Epithelial cell of proximal tubule (primary cell): ENCODE results near the gene PTPRN2. TPM values are rescaled to one million over a fixed set of nuclear protein-coding genes. Genes with fewer than 3 reads are reported as not detected.

Experiments
- DNase-seq: peaks from one replicate; pipeline ENCODE4 v3.0.0-alpha.2; 2011; ENCODE audit warnings: low read depth
- H3K4me3 ChIP-seq: 2 replicates; pipeline ENCODE4 v1.5.1; 2011; ENCODE audit warnings: low read depth, mild to moderate bottlenecking, low read length
- CTCF ChIP-seq: conservative IDR thresholded peaks from 2 replicates; pipeline ENCODE4 v1.5.1; 2012; ENCODE audit warnings: low read depth, mild to moderate bottlenecking, low read length
- total RNA-seq: library from RNA; depleted of rRNA; stranded (reverse); fragments of >200 nt; gene quantifications from 2 replicates; pipeline ENCODE4 v1.2.3, GENCODE V29; 2015

The PTPRN2 gene
- total RNA-seq, 1 donor from 2014 or later: 2.8 TPM

- DNase-seq: no peak
Observed at GRCh38 chr7:157754416-157754790, 833.2 kb downstream of the PTPRN2 start.

GRCh38 chr7:157753713-157754415, 833.8 kb downstream of the PTPRN2 start:
- no peak for DNase-seq
- no peak overlapping the region for H3K4me3 ChIP-seq
- TF ChIP-seq CTCF: no peak

More at GRCh38 chr7:157754416-157754790, 833.2 kb downstream of the PTPRN2 start:
- no peak for TF ChIP-seq CTCF
- no peak overlapping the region for H3K4me3 ChIP-seq

- no peak overlapping the region for H3K4me3 ChIP-seq
- no peak for TF ChIP-seq CTCF
- no peak for DNase-seq
Observed at GRCh38 chr7:157752832-157753291, 834.8 kb downstream of the PTPRN2 start.

- H3K4me3 ChIP-seq: no peak overlapping the region
- no peak for TF ChIP-seq CTCF
- DNase-seq: no peak
Observed at GRCh38 chr7:157751951-157752673, 835.5 kb downstream of the PTPRN2 start.

- DNase-seq: no peak
- TF ChIP-seq CTCF: no peak
- H3K4me3 ChIP-seq: no peak overlapping the region
Observed at GRCh38 chr7:157751406-157751805, 836.2 kb downstream of the PTPRN2 start.

GRCh38 chr7:157750291-157750690, 837.3 kb downstream of the PTPRN2 start:
- DNase-seq: no peak
- H3K4me3 ChIP-seq: no peak overlapping the region
- TF ChIP-seq CTCF: no peak
